ENCODE measurements around the gene SOX10. TPM values are rescaled to one million over a fixed set of nuclear protein-coding genes. Genes with fewer than 3 reads are reported as not detected.

SOX10 gene
- total RNA-seq, 1 experiment from 2014 or later, result 2.4 TPM

DNA sequence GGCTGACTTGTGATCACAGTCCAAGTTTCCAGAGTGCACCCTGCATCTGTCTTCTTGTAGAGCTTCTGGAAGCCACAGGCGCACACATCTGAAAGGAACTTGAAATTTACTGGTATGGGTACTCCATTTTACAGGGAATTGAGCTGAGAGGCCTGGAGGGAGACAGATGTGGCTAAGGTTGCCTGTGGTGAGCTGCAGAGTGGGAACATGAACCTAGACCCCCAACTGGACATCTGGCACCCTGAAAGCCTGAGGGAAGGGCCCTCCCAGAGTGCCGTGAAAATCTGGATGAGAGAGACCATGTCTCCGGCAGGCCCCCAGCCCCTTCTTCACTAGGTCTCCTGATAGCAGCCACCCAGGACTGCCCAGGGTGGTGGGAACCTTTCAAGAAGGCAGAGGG is 22.6 kb upstream of the SOX10 start:
- no peak overlapping the region for H3K27ac ChIP-seq (ENCODE audit: insufficient read length, low read depth, low read length)
- no peak overlapping the region for H3K9ac ChIP-seq (ENCODE audit: extremely low read depth, insufficient read length, low read length)
- no peak overlapping the region for H2BK15ac ChIP-seq (ENCODE audit: low read depth, low read length)
- no peak overlapping the region for H3K4me2 ChIP-seq (ENCODE audit: insufficient read depth, insufficient read length, low read length)
- H3K4ac ChIP-seq (ENCODE audit: low read depth, low read length), result no peak overlapping the region
- no peak overlapping the region for H3T11ph ChIP-seq (ENCODE audit: low read length)
- no peaks in the 10 kb centered on the region for H3K27me3 ChIP-seq (ENCODE audit: insufficient read depth, low read length)
- no peak overlapping the region for H4K8ac ChIP-seq (replicated peaks; ENCODE audit: insufficient read length, low read depth, low read length)
- H2AFZ ChIP-seq (ENCODE audit: low read length), result no peak overlapping the region
- H3K23ac ChIP-seq (ENCODE audit: insufficient read length, low read depth, low read length), result no peak overlapping the region
- H3K4me3 Mint-ChIP-seq, result no peak overlapping the region
- H3K27me3 Mint-ChIP-seq (ENCODE audit: low read depth), result peaks cover 19% of the 10 kb centered on the region
- no peaks in the 10 kb centered on the region for H4K20me1 ChIP-seq (ENCODE audit: control insufficient read depth, insufficient read depth, insufficient read length)
- H3K27ac Mint-ChIP-seq, result no peak overlapping the region; a peak in 1 of 7 replicates
- H3K79me1 ChIP-seq (ENCODE audit: insufficient read depth, low read depth, low read length, poor library complexity, severe bottlenecking), result no peaks in the 10 kb centered on the region
- H3K9me3 ChIP-seq (ENCODE audit: control insufficient read depth, low read depth, low read length), result no peaks in the 10 kb centered on the region
- no peak overlapping the region for H2AK5ac ChIP-seq (ENCODE audit: insufficient read length, low read length)
- H4K91ac ChIP-seq (ENCODE audit: insufficient read length, low read depth, low read length), result no peak overlapping the region
- no CpG with 5 or more reads among the region's 3 CpGs for WGBS (ENCODE audit: extremely low coverage, insufficient read length, low lambda C conversion rate)
- TF ChIP-seq, protein P1, sequence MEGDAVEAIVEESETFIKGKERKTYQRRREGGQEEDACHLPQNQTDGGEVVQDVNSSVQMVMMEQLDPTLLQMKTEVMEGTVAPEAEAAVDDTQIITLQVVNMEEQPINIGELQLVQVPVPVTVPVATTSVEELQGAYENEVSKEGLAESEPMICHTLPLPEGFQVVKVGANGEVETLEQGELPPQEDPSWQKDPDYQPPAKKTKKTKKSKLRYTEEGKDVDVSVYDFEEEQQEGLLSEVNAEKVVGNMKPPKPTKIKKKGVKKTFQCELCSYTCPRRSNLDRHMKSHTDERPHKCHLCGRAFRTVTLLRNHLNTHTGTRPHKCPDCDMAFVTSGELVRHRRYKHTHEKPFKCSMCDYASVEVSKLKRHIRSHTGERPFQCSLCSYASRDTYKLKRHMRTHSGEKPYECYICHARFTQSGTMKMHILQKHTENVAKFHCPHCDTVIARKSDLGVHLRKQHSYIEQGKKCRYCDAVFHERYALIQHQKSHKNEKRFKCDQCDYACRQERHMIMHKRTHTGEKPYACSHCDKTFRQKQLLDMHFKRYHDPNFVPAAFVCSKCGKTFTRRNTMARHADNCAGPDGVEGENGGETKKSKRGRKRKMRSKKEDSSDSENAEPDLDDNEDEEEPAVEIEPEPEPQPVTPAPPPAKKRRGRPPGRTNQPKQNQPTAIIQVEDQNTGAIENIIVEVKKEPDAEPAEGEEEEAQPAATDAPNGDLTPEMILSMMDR (conservative IDR thresholded peaks at IDR 0.05), result no peak
- no peaks in the 10 kb centered on the region for H3K23me2 ChIP-seq (ENCODE audit: insufficient read length, low read depth, low read length, poor library complexity, severe bottlenecking)
- DNase-seq, result no peak
- no peak overlapping the region for H3K56ac ChIP-seq (ENCODE audit: insufficient read length, low read depth, low read length)
- no peaks in the 10 kb centered on the region for H3K4me1 ChIP-seq (ENCODE audit: insufficient read depth, low read length)
- H2BK12ac ChIP-seq (ENCODE audit: insufficient read length, low read depth, low read length), result no peak overlapping the region
- H3K9me3 Mint-ChIP-seq, result no peaks in the 10 kb centered on the region
- H3K36me3 Mint-ChIP-seq (ENCODE audit: insufficient read depth in 1 of 3, low read depth in 3 of 3), result peaks cover 0 to 1% (median 0%) of the 10 kb centered on the region in 3 experiments; a peak in 1 of 7 replicates
- H3K18ac ChIP-seq (ENCODE audit: insufficient read length, low read depth, low read length), result no peak overlapping the region
- no peak overlapping the region for H2BK5ac ChIP-seq (ENCODE audit: insufficient read length, low read length)
- H3K14ac ChIP-seq (ENCODE audit: insufficient read depth, low read length), result no peak overlapping the region
- no peaks in the 10 kb centered on the region for H3K79me2 ChIP-seq (ENCODE audit: insufficient read depth, low read length)
- no peaks in the 10 kb centered on the region for H3K4me1 Mint-ChIP-seq
- no peak overlapping the region for H2BK20ac ChIP-seq (ENCODE audit: low read depth, low read length, poor library complexity, severe bottlenecking)
- H2BK120ac ChIP-seq (ENCODE audit: low read depth, low read length, poor library complexity, severe bottlenecking), result no peak overlapping the region
- no peak overlapping the region for H4K5ac ChIP-seq (ENCODE audit: insufficient read length, low read depth, low read length)

Measured in H9 (cell line).